T-helper 1 cell treated with Interleukin-12 subunit alpha and Interleukin-12 subunit beta and Interleukin-4 antibody, amounts not matched to agents 30 μg/mL and 1 μg/mL, for 36 hours (primary cell): ENCODE measurements around the gene RFX8.
A peak's percentile ranks its signal among the peaks of the same experiment; 100 is the strongest.
"Not testable (repeated sequence)": the region's sequence is repeated elsewhere in the genome, so short reads cannot be mapped to it uniquely, and the experiment has no call there.

ENCODE experiments used
- H3K27ac Mint-ChIP-seq: one replicate; pipeline ENCODE4 v1.8.0; 2021; ENCODE audit warnings: mild to moderate bottlenecking, mixed read lengths
- H3K27me3 Mint-ChIP-seq: one replicate; pipeline ENCODE4 v1.8.0; 2021; ENCODE audit warnings: low read depth, mixed read lengths
- H3K36me3 Mint-ChIP-seq: one replicate; pipeline ENCODE4 v1.8.0; 2021; ENCODE audit warnings: low read depth, mixed read lengths
- H3K4me1 Mint-ChIP-seq: one replicate; pipeline ENCODE4 v1.8.0; 2021; ENCODE audit warnings: low read depth, mixed read lengths
- H3K4me3 Mint-ChIP-seq: one replicate; pipeline ENCODE4 v1.8.0; 2021; ENCODE audit warnings: mild to moderate bottlenecking, moderate library complexity, mixed read lengths
- H3K9me3 Mint-ChIP-seq: one replicate; pipeline ENCODE4 v1.8.0; 2021; ENCODE audit warnings: mixed read lengths

The RFX8 gene

DNA sequence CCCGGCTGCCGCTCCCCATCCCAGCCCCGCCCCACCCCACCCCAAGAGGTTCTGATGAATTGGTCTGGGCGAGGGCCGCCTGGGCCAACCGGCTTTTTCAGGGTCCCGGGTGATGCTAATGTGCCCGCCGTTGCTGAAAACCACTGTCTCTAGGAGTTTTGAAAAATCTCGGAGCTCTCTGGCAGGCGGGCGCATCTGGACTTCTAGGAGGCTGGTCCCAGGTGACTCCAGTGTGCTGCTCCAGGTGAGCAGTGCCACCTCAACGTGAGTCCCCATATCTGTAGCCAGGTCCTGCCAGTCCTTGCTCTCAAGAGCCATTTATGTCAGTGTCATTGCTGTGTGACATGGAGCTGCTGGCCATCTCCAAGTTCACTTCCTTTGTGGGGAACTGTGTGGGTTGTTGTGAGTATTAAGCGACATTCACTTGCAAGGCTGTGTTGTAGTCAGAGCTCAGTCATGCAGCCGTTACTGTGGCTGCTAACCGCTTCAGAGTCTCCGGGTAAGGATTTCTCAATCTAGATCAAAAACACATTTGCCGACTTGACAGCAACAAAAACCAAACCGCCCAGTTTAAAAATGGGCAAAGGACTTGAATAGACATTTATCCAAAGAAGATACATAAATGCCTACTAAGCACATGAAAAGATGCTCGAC lies at the start of gene RFX8:
TSS of gene RFX8 (minus strand) at position 382 of the 654 bp plus-strand sequence. CDS start 8,264 bp downstream, outside the sequence.
- Mint-ChIP-seq H3K27me3 (no peaks in the 10 kb centered on the region), H3K36me3 (no peaks in the 10 kb centered on the region), H3K4me1 (peaks cover 44% of the 10 kb centered on the region), H3K27ac (peak within 1 kb of the TSS; percentile 89), H3K4me3 (peak within 1 kb of the TSS; percentile 81), H3K9me3 (no peaks in the 10 kb centered on the region)

DNA sequence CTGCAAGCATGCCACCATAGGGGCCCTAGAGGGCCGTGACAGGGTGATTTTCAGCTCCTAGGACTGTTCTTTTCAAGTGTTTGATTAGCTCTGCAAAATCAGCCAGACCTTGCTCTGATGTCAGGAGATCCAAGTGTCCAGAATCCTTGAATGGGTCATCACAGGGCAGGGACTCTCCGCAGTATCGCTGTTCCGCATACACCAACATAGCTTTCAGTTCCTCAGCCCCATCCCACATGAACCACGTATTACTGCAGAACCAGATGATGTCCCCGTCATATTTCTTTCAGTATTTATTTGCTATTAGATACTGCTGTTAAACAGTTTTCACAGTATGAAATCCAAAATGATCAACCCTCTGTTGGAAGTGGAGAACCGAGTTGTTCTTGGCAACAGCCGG lies 46.6 kb upstream of the RFX8 start:
- no peaks in the 10 kb centered on the region for H3K27me3 Mint-ChIP-seq
- H3K27ac Mint-ChIP-seq, result no peak overlapping the region
- H3K4me1 Mint-ChIP-seq, result peaks cover 28% of the 10 kb centered on the region
- peaks cover 8% of the 10 kb centered on the region for H3K36me3 Mint-ChIP-seq
- H3K9me3 Mint-ChIP-seq, result peaks cover 8% of the 10 kb centered on the region
- H3K4me3 Mint-ChIP-seq, result no peak overlapping the region

DNA sequence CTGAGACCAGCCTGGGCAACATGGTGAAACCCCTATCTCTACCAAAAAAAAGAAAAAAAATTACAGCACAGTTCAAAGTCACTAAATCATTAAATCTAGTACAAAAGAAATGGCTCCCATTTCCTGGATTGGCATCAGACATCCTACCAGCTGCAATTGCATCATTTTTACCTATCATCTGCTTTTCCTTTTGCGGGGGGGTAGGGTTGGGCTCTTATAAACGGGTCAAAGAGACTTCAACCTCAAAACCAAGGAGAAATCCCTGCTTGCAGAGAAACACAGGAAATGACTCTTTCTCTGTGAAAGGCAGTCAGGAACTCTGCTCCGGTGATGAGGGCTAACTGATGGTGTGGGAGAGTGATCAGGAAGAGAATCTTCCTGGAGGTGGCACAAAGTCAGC lies 45.3 kb upstream of the RFX8 start:
- Mint-ChIP-seq H3K4me1 (peaks cover 35% of the 10 kb centered on the region), H3K4me3 (no peak overlapping the region), H3K27me3 (no peaks in the 10 kb centered on the region), H3K9me3 (peaks cover 10% of the 10 kb centered on the region), H3K36me3 (peaks cover 12% of the 10 kb centered on the region), H3K27ac (no peak overlapping the region)

DNA sequence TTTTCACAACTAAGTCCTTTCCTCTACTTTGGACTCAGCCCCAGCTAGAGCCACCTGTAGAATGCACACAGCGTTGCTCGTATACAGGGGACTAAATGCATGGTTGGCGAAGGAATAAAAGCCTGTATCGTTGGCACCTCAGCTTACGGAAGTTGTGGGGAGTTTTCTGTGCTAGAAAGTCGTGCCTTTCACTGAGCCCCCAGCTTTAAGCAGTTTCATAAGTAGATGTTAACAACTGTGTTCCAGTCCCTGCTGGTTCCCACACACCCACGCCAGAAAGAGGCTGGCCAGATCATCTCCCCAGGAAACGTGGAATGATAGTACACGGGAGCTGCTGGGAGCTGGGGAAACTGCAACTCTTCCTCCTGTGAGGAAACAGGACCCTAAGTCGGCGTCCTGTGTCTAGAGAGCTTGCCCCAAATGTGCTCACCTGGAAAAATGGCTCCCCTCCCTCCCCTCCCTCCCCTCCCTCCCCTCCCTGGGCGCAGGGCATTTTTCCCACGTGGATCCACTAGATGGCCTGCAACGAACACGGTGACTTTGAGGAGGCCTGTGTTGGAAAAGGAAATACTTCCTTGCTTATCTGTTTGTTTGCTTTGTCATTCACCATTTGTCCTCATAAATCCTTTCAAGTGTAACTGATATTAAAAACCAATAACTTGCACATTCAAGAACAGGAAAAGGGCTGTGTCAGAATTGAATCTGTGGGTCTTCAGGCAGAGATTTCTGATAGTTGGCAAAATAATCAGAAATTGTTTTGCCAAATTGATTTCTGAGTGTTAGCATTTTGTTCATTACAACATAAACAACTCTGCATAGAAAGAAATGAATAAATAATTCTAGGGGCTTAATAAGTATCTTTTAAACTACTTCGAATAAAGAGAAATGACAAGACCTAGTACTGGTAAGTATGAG lies 43.9 kb upstream of the RFX8 start:
- H3K27ac Mint-ChIP-seq, result peak overlapping the region; percentile 6
- H3K27me3 Mint-ChIP-seq, result peaks cover 3% of the 10 kb centered on the region
- H3K4me1 Mint-ChIP-seq, result peaks cover 43% of the 10 kb centered on the region
- no peak overlapping the region for H3K4me3 Mint-ChIP-seq
- H3K9me3 Mint-ChIP-seq, result peaks cover 14% of the 10 kb centered on the region
- H3K36me3 Mint-ChIP-seq, result peaks cover 10% of the 10 kb centered on the region

DNA sequence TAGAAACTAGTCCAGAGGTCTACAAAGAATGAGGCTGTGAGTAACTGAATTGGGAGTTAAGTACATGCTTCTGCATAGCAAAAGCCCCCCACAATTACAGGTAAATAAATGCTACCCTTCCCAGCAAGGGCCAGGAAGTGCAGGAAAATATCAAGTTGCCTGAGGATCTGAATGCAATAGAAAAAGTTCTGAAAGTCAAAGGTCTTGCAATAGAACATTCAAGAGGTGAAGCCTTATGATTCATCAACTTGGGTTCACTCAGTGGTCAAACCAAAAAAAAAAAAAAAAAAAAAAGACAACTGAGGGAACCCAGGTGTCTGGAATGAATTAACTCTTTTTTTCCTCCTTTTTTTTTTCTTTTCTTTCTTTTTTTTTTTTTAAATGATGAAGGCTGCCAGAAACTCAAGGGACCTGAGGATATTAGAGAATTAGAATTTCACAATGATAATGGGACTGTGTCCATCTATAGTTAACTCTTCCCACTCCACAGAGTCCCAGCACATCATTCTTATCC lies 42.9 kb upstream of the RFX8 start:
- H3K4me3 Mint-ChIP-seq, result no peak overlapping the region
- H3K4me1 Mint-ChIP-seq, result peaks cover 43% of the 10 kb centered on the region

DNA sequence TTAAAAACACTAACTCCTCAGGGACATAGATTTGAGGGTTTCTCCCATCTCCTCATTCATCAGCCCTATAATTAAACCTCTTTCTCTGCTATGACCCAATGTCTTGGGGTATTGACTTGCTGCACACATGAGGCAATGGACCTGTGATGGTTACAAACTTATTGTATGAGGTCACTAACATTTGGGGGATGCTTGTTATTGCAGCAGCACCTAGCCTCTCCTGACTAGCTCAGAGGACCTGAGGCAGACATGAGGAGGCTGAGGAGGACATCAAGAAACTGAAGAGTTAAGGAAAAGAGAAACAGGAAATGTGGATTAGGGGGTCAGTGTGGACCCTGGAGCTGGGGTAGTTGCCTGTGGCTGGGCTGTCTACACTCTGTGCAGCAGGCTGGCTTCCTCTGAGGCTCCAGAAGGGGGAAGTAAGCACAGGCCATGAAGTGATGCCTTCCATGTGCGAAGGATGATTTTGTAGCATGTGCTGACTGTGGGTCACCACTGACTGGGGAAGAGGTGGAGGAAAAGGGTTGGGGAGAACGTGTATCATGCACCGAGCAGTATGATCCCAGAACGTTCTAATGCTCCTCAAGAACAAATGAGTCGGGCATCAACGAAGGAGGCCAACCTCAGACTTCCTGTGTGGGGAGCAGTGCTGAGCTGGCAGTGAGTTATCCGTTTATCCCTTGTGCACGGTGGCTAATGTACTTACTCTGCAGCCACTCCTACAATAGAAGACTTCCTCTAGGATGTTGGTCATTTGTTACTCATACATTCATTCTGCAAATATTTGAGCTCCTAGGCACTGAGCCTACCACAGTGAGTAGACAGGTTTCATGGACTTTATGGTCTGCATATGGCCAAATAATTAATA lies 42.1 kb upstream of the RFX8 start:
- Mint-ChIP-seq H3K4me3 (no peak overlapping the region), H3K27me3 (peaks cover 3% of the 10 kb centered on the region), H3K36me3 (peaks cover 10% of the 10 kb centered on the region), H3K9me3 (peaks cover 21% of the 10 kb centered on the region), H3K27ac (peak overlapping the region; percentile 31), H3K4me1 (peaks cover 43% of the 10 kb centered on the region)

More for the DNA sequence above, 42.9 kb upstream of the RFX8 start:
- Mint-ChIP-seq H3K36me3 (peaks cover 10% of the 10 kb centered on the region), H3K9me3 (peaks cover 21% of the 10 kb centered on the region), H3K27ac (no peak overlapping the region), H3K27me3 (peaks cover 3% of the 10 kb centered on the region)

DNA sequence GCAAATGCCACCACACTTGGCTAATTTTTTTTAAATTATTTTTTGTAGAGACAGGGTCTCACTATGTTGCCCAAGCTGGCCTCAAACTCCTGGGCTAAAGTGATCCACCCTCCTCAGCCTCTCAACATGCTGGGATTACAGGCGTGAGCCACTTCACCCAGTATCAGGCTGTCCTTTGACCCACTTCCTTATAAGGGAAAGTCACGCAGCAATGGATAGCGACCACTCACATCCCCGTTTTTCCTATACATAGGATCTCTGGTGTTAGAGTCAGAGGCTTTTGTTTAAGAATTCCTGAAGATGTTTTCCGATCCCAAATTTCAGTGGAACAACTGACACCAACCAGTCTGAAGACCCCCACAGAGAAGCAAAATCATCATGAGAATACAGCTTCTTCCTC lies 41.4 kb upstream of the RFX8 start:
- no peak overlapping the region for H3K4me3 Mint-ChIP-seq
- H3K27me3 Mint-ChIP-seq, result peaks cover 3% of the 10 kb centered on the region
- peaks cover 43% of the 10 kb centered on the region for H3K4me1 Mint-ChIP-seq
- H3K36me3 Mint-ChIP-seq, result peaks cover 10% of the 10 kb centered on the region
- peaks cover 21% of the 10 kb centered on the region for H3K9me3 Mint-ChIP-seq
- H3K27ac Mint-ChIP-seq, result no peak overlapping the region

DNA sequence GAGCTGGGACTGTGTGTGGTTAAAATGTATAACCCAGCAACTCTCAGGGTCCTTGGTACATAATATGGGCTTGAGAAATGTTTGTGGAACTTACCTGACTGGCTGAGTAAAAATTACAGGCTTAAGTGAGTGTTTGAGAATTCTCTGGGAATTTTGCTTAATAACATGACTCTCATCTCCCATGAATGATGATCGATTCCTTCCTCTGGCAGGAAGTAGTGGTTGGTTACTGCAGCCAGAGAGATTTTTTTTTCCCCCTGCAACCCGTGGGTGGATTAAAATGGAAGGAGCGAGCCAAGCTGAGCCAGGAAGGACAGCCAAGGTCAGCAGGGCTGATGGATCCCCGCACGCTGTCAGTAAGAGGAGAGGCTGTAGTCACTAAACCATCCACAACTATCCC lies 40.6 kb upstream of the RFX8 start:
- H3K4me1 Mint-ChIP-seq, result peaks cover 39% of the 10 kb centered on the region

DNA sequence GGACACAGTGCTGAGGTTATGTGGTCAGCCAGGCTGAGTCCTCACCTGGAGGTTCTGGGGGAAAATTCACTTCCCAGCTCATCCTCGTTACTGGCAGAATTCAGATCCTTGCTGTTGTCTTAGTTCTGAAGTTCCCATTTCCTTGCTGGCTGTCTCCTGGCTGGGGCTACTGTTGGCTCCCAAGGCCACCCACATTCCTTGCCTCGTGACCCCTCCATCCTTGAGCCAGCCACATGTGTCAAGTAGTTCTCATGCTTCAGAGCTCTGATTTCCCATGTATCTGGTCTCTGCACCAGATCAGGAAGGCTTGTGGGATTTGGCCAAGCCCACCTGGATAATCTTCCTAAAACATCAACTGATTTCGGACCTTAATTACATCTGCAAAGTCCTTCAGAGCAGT lies 38.1 kb upstream of the RFX8 start:
- Mint-ChIP-seq H3K4me1 (peaks cover 27% of the 10 kb centered on the region), H3K27ac (no peak overlapping the region), H3K36me3 (peaks cover 10% of the 10 kb centered on the region)

More for the DNA sequence above, 40.6 kb upstream of the RFX8 start:
- H3K27me3 Mint-ChIP-seq, result peaks cover 3% of the 10 kb centered on the region
- H3K36me3 Mint-ChIP-seq, result peaks cover 10% of the 10 kb centered on the region
- no peak overlapping the region for H3K4me3 Mint-ChIP-seq
- peaks cover 21% of the 10 kb centered on the region for H3K9me3 Mint-ChIP-seq
- H3K27ac Mint-ChIP-seq, result no peak overlapping the region

DNA sequence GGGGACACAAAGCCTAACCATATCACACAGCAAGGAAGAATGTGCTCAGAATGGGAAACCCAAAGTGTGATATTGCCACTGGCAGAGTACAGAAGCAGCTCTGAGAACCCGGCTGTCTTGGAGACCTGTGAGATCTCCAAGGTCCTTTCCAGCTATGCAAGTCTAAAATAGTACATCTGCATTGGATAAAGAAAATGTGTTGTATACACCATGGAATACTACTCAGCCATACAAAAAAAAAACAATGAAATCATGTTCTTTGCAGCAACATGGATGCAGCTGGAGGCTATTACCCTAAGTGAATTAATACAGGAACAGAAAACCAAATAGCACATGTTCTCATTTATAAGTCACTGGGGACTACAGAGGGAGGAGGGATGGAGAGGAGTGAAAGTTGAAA lies 36.5 kb upstream of the RFX8 start:
- Mint-ChIP-seq H3K9me3 (peaks cover 12% of the 10 kb centered on the region), H3K4me1 (peaks cover 14% of the 10 kb centered on the region), H3K27ac (no peak overlapping the region), H3K36me3 (peaks cover 3% of the 10 kb centered on the region), H3K27me3 (peaks cover 3% of the 10 kb centered on the region), H3K4me3 (no peak overlapping the region)

More for the DNA sequence above, 38.1 kb upstream of the RFX8 start:
- H3K27me3 Mint-ChIP-seq, result peaks cover 3% of the 10 kb centered on the region
- H3K4me3 Mint-ChIP-seq, result no peak overlapping the region
- H3K9me3 Mint-ChIP-seq, result peaks cover 21% of the 10 kb centered on the region

DNA sequence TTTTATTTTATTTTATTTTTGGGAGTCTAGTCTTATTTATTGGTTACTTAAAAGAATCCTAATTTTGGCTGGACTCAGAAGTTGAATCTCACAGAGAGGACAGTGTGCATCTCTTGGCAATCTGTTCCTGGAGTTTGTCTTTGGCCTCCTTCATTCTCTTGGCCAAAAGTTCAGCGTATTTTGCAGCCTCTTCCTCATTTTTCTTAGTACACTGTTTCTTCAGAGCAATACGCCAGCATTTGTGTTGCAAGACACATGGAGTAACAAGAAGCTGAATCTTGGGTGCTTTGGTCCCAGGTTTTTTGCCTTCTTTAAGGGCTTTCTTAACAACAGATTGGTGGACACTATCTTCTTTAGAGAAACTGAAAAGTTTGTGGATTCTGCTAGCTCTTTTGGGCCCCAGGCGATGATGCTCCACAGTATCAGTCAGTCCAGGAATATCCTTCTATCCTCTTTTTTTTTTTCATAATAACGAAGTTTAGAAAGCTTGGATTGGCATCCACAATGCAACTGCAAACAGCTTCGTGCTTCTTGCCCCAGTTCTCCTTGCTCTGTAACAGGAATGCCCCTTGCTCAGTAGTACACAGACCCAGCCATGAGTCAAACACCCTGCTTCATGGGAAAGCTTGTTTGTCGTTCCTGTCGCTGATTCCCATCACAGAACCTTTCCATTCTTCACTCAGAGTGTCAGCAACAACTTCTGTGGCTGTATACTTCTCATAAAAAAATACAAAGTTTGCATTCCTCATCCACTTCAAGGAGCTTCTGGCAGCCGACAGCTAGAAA lies 34.8 kb upstream of the RFX8 start:
- no peak overlapping the region for H3K27ac Mint-ChIP-seq
- H3K27me3 Mint-ChIP-seq, result peaks cover 3% of the 10 kb centered on the region
- H3K36me3 Mint-ChIP-seq, result no peaks in the 10 kb centered on the region

DNA sequence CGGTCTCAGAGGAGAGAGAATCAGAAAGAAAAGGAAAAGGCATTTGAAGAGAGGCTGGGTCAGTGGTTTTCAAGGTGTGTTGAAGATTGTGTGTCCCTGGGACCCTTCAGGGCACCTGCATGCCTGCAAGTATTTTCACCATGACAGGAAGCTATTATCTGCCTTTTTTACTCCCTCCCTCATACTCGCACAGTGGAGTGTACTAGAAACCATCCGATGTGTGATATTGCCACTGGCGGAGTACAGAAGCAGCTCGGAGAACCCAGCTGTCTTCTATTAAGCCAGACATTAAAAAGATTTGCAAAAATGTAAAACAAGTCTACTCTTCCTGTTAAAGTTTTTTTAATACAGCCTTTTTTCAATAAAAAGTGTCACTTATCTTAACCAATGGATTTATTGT lies 33.7 kb upstream of the RFX8 start:
- Mint-ChIP-seq H3K4me3 (no peak overlapping the region), H3K27ac (no peak overlapping the region), H3K9me3 (peaks cover 6% of the 10 kb centered on the region), H3K36me3 (no peaks in the 10 kb centered on the region), H3K4me1 (no peaks in the 10 kb centered on the region), H3K27me3 (no peaks in the 10 kb centered on the region)

More for the DNA sequence above, 34.8 kb upstream of the RFX8 start:
- H3K4me1 Mint-ChIP-seq, result peaks cover 4% of the 10 kb centered on the region
- H3K4me3 Mint-ChIP-seq, result no peak overlapping the region
- peaks cover 10% of the 10 kb centered on the region for H3K9me3 Mint-ChIP-seq

DNA sequence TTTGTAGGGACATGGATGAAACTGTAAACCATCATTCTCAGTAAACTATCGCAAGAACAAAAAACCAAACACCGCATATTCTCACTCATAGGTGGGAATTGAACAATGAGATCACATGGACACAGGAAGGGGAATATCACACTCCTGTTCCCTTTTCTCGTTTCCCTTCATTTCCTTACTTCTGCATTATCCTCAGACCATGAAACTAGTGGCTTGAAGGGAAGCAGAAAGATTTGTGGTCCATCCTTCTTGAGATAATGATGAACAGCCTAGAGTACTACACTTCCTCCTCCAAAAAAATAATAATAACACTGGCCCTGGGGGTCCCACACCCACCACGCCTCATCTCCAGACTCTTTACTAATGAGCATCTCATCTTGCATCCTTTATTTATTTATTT lies 30.4 kb upstream of the RFX8 start:
- not testable (repeated sequence) for H3K36me3 Mint-ChIP-seq, H3K27me3 Mint-ChIP-seq, H3K27ac Mint-ChIP-seq, H3K4me3 Mint-ChIP-seq, H3K9me3 Mint-ChIP-seq
- H3K4me1 Mint-ChIP-seq, result peaks cover 14% of the 10 kb centered on the region
